Measurements from ENCODE around the gene ZBTB5. TPM values are rescaled to one million over a fixed set of nuclear protein-coding genes. Genes with fewer than 3 reads are reported as not detected.

ZBTB5 gene
- total and polyA plus RNA-seq, 2 donors (not counting 3 experiments of a cell fraction or from before 2014, with no cell fraction given) = 10.0 to 13.7 TPM

DNA sequence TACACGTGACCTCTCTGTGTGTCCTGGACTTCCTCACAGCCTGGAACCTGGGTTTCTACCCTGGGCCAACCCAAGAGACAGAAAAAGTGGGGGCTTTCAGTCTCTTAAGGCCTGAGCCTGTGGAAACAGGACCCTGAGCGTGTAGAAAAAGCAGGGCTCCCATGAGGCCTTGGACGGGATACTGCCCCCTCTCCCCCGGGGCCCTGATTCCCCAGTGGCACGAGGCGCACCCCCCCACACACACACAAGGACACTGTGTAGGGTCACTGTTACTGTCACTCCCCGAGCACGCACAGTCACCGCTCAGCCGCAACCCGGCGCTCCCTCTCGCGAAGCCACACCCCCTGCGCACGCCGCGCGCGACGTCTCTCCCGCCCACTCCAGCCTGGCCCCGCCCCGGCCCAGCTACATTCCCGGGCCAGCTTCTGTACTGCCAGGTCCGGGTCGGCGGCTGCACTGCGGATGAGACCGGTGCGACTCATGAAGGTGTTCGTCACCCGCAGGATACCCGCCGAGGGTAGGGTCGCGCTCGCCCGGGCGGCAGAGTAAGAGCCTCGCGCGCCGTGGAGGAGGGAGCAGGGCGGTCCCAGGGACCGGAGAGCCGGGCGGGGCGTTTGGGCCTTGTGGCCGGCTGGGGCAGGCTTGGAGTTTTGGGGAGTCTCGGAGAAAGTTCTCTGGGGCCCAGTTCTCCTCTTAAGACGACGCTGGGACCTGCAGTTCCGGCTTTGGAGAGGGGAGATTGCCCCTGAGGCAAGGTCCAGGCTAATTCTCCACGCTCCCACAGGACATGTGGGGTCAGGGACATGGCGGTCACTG, 42.8 kb downstream of the ZBTB5 start, which contains the start of gene GRHPR:
Gene GRHPR (plus strand): TSS at position 408 of the 816 bp plus-strand sequence. CDS start 55 bp downstream, at position 463.
- peak within 1 kb of the TSS; percentile 52 for H3K4me2 ChIP-seq (ENCODE audit: insufficient read depth, low read length)
- H3K27ac ChIP-seq (ENCODE audit: insufficient read depth, low read depth, low read length) = peak within 1 kb of the TSS; percentile 40
- peaks cover 25% of the 10 kb centered on the region for H3K79me2 ChIP-seq (ENCODE audit: control insufficient read depth, insufficient read depth, low read length)
- dilution Hi-C loops (cut with MboI; ENCODE audit: extremely low pct_ligation_motif_present, low sequenced_read_pairs) (no loop called here), intact Hi-C loops (cut with micrococcal nuclease) (no loop called here)
- H3K9ac ChIP-seq (replicated peaks; ENCODE audit: extremely low read depth, insufficient read depth, low read length) = peak within 1 kb of the TSS; percentile 88
- peaks cover 15% of the 10 kb centered on the region for H3K4me1 ChIP-seq (ENCODE audit: control insufficient read depth, extremely low read depth, insufficient read depth, low read length)
- POLR2A ChIA-PET = no interaction called here
- FAIRE-seq (peak; percentile 92), DNase-seq (ENCODE audit: low read depth, low spot score) (peak; percentile 84)
- peak within 1 kb of the TSS; percentile 68 to 89 (median 72) for H3K4me3 ChIP-seq (replicated peaks in 1 of 3; ENCODE audit: insufficient read depth in 1 of 3, low read depth in 1 of 3, low read length in 3 of 3)
- CTCF ChIA-PET = interaction anchor here (1.9 kb wide), 1 partner anchor 427 kb away, joined by 10 read pairs; no protein-coding TSS in a partner anchor
- TSS peak; percentile 59 for BruUV-seq (replicated peaks)
- no peaks in the 10 kb centered on the region for H3K27me3 ChIP-seq (ENCODE audit: control insufficient read depth in 2 of 2, insufficient read depth in 2 of 2, low read length in 2 of 2)
- H3K36me3 ChIP-seq (ENCODE audit: control insufficient read depth in 2 of 2, extremely low read depth in 1 of 2, insufficient read depth in 2 of 2, low read length in 2 of 2) = peaks cover 0 to 8% of the 10 kb centered on the region in 2 experiments
- H4K20me1 ChIP-seq (replicated peaks; ENCODE audit: control insufficient read depth, extremely low read depth, insufficient read depth, low read length) = no peaks in the 10 kb centered on the region
- H3K9me3 ChIP-seq (replicated peaks; ENCODE audit: control insufficient read depth, insufficient read depth, low read length) = no peaks in the 10 kb centered on the region
- TF ChIP-seq POLR2AphosphoS5 (IDR thresholded peaks at IDR 0.05; ENCODE audit: insufficient read depth, low read depth, low read length) = peak; percentile 73
- TF ChIP-seq MYC (IDR thresholded peaks at IDR 0.05; ENCODE audit: low read depth, low read length) = no peak
- no peak for TF ChIP-seq FOS (IDR thresholded peaks at IDR 0.05; ENCODE audit: borderline replicate concordance, insufficient read depth, low read length)
- peak; percentile 88 for TF ChIP-seq POLR2A (IDR thresholded peaks at IDR 0.05; ENCODE audit: low read depth, low read length)
- H2AFZ ChIP-seq (ENCODE audit: low read depth, low read length) = peak within 1 kb of the TSS; percentile 96
- H3K9me1 ChIP-seq (replicated peaks; ENCODE audit: control insufficient read depth, extremely low read depth, insufficient read depth, low read length) = no peaks in the 10 kb centered on the region

DNA sequence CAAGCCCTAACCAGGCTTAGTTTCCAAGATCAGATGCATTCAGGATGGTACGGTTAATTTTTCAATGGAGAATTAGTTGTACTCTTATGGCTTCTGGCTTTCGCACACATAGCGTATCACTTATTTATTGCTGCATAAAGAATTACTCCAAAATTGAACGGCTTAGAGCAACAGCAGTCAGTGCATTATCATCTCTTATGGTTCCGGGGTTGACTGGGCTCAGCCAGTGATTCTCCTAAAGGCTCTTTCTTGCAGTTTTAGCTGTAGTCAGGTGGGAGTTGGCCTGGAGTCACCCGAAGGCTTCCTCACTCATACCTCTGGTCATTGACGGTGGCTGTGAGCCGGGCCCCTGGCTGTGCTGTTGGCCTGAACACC, 43.3 kb downstream of the ZBTB5 start:
- dilution Hi-C loops (cut with MboI; ENCODE audit: extremely low pct_ligation_motif_present, low sequenced_read_pairs) (no loop called here), intact Hi-C loops (cut with micrococcal nuclease) (no loop called here)
- H3K36me3 ChIP-seq (ENCODE audit: control insufficient read depth in 2 of 2, extremely low read depth in 1 of 2, insufficient read depth in 2 of 2, low read length in 2 of 2) = peaks cover 0 to 6% of the 10 kb centered on the region in 2 experiments
- H3K4me2 ChIP-seq (ENCODE audit: insufficient read depth, low read length) = peak overlapping the region; percentile 52
- no TSS peak for BruUV-seq (replicated peaks)
- no peaks in the 10 kb centered on the region for H3K27me3 ChIP-seq (ENCODE audit: control insufficient read depth in 2 of 2, insufficient read depth in 2 of 2, low read length in 2 of 2)
- FAIRE-seq (no peak), DNase-seq (ENCODE audit: low read depth, low spot score) (peak; percentile 12)
- H2AFZ ChIP-seq (ENCODE audit: low read depth, low read length) = peak overlapping the region; percentile 96
- peak overlapping the region in 2 of 3 experiments; percentile 68 to 72 for H3K4me3 ChIP-seq (replicated peaks in 1 of 3; ENCODE audit: insufficient read depth in 1 of 3, low read depth in 1 of 3, low read length in 3 of 3)
- ChIA-PET CTCF (interaction anchor here (1.9 kb wide), 1 partner anchor 426 kb away, joined by 10 read pairs; no protein-coding TSS in a partner anchor), POLR2A (no interaction called here)
- peak overlapping the region; percentile 40 for H3K9ac ChIP-seq (replicated peaks; ENCODE audit: extremely low read depth, insufficient read depth, low read length)
- no peaks in the 10 kb centered on the region for H4K20me1 ChIP-seq (replicated peaks; ENCODE audit: control insufficient read depth, extremely low read depth, insufficient read depth, low read length)
- no peak overlapping the region for H3K27ac ChIP-seq (ENCODE audit: insufficient read depth, low read depth, low read length)
- peaks cover 25% of the 10 kb centered on the region for H3K79me2 ChIP-seq (ENCODE audit: control insufficient read depth, insufficient read depth, low read length)
- no peaks in the 10 kb centered on the region for H3K9me1 ChIP-seq (replicated peaks; ENCODE audit: control insufficient read depth, extremely low read depth, insufficient read depth, low read length)
- H3K4me1 ChIP-seq (ENCODE audit: control insufficient read depth, extremely low read depth, insufficient read depth, low read length) = peaks cover 15% of the 10 kb centered on the region
- H3K9me3 ChIP-seq (replicated peaks; ENCODE audit: control insufficient read depth, insufficient read depth, low read length) = no peaks in the 10 kb centered on the region
- TF ChIP-seq FOS (IDR thresholded peaks at IDR 0.05; ENCODE audit: borderline replicate concordance, insufficient read depth, low read length) = no peak
- no peak for TF ChIP-seq JUN (IDR thresholded peaks at IDR 0.05; ENCODE audit: borderline replicate concordance, insufficient read depth, insufficient read length, low read depth)
- no peak for TF ChIP-seq GATA2 (IDR thresholded peaks at IDR 0.05; ENCODE audit: insufficient read depth, insufficient read length, low read depth, low read length)
- no peak for TF ChIP-seq EZH2 (IDR thresholded peaks at IDR 0.05; ENCODE audit: borderline replicate concordance, low read depth, low read length, severe bottlenecking)
- no peak for TF ChIP-seq MYC (IDR thresholded peaks at IDR 0.05; ENCODE audit: low read depth, low read length)
- no peak for TF ChIP-seq POLR2AphosphoS5 (IDR thresholded peaks at IDR 0.05; ENCODE audit: insufficient read depth, low read depth, low read length)
- TF ChIP-seq, protein P1, sequence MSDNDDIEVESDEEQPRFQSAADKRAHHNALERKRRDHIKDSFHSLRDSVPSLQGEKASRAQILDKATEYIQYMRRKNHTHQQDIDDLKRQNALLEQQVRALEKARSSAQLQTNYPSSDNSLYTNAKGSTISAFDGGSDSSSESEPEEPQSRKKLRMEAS (IDR thresholded peaks at IDR 0.05; ENCODE audit: insufficient read depth, insufficient read length) = no peak
- TF ChIP-seq, protein P2, sequence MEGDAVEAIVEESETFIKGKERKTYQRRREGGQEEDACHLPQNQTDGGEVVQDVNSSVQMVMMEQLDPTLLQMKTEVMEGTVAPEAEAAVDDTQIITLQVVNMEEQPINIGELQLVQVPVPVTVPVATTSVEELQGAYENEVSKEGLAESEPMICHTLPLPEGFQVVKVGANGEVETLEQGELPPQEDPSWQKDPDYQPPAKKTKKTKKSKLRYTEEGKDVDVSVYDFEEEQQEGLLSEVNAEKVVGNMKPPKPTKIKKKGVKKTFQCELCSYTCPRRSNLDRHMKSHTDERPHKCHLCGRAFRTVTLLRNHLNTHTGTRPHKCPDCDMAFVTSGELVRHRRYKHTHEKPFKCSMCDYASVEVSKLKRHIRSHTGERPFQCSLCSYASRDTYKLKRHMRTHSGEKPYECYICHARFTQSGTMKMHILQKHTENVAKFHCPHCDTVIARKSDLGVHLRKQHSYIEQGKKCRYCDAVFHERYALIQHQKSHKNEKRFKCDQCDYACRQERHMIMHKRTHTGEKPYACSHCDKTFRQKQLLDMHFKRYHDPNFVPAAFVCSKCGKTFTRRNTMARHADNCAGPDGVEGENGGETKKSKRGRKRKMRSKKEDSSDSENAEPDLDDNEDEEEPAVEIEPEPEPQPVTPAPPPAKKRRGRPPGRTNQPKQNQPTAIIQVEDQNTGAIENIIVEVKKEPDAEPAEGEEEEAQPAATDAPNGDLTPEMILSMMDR (IDR thresholded peaks at IDR 0.05; ENCODE audit: extremely low read depth in 1 of 2, insufficient read depth in 1 of 2, low read depth in 1 of 2, low read length in 2 of 2) = no peak

All from endothelial cell of umbilical vein (primary cell).